Activated T-helper 9 cell treated with anti-CD3 and anti-CD28 coated beads, Interleukin-2, amount 50 U/mL, for 16 hours (primary cell): ENCODE measurements around the gene CDKN1C.

Experiments used
- DNase-seq: peaks from one replicate; pipeline ENCODE4 v3.0.0-alpha.2; 2020; ENCODE audit warnings: low read depth

CDKN1C gene

GRCh38 chr11:2846470-2846869, 39.1 kb downstream of the CDKN1C start:
- no peak for DNase-seq

GRCh38 chr11:2846056-2846455, 39.5 kb downstream of the CDKN1C start:
- DNase-seq, result no peak

- DNase-seq, result no peak
These were observed 40.6 kb downstream of the CDKN1C start for GRCh38 chr11:2844996-2845395.

GRCh38 chr11:2844116-2844842, 41.3 kb downstream of the CDKN1C start:
- DNase-seq, result no peak

- DNase-seq, result no peak
These were observed 42.0 kb downstream of the CDKN1C start for GRCh38 chr11:2843551-2843950.

GRCh38 chr11:2842876-2843275, 42.7 kb downstream of the CDKN1C start:
- no peak for DNase-seq

GRCh38 chr11:2841411-2842190, 44.0 kb downstream of the CDKN1C start:
- DNase-seq, result no peak

GRCh38 chr11:2839395-2839943, 46.1 kb downstream of the CDKN1C start:
- no peak for DNase-seq

- DNase-seq, result no peak
These were observed 46.8 kb downstream of the CDKN1C start for GRCh38 chr11:2838676-2839294.

- DNase-seq, result no peak
These were observed 47.5 kb downstream of the CDKN1C start for GRCh38 chr11:2838091-2838490.

GRCh38 chr11:2837651-2838050, 47.9 kb downstream of the CDKN1C start:
- no peak for DNase-seq

- no peak for DNase-seq
These were observed 48.4 kb downstream of the CDKN1C start for GRCh38 chr11:2837096-2837601.

- no peak for DNase-seq
These were observed 49.1 kb downstream of the CDKN1C start for GRCh38 chr11:2836315-2837095.

GRCh38 chr11:2835751-2836150, 49.8 kb downstream of the CDKN1C start:
- no peak for DNase-seq

- no peak for DNase-seq
These were observed 50.3 kb downstream of the CDKN1C start for GRCh38 chr11:2835296-2835695.

GRCh38 chr11:2834503-2835273, 50.9 kb downstream of the CDKN1C start:
- DNase-seq, result no peak

- no peak for DNase-seq
These were observed 51.7 kb downstream of the CDKN1C start for GRCh38 chr11:2833716-2834502.
